SU-DHL-6 (cell line): ENCODE measurements around the gene SLC6A13.

Source experiments
- H2AFZ ChIP-seq: fragments of 200-600 bp; sonication (generic); 2 replicates; pipeline ENCODE4 v1.6.1; 2014; ENCODE audit warnings: low read depth, mild to moderate bottlenecking, moderate library complexity, mixed read lengths, antibody characterized with exemption, low read length; ENCODE audit not compliant: severe bottlenecking
- H3F3A ChIP-seq: fragments of 200-600 bp; shearing (Covaris generic); 2 replicates; pipeline ENCODE4 v1.6.0; 2016; ENCODE audit warnings: antibody characterized with exemption, mild to moderate bottlenecking; ENCODE audit not compliant: insufficient read depth
- H3K27ac ChIP-seq: fragments of 200-600 bp; sonication (generic); 2 replicates; pipeline ENCODE4 v1.5.1; 2016; ENCODE audit warnings: low read depth, mild to moderate bottlenecking, low read length, moderate library complexity, mixed read lengths
- H3K27me3 ChIP-seq: fragments of 200-600 bp; sonication (generic), shearing (Covaris generic); 2 replicates; pipeline ENCODE4 v1.6.0; 2014; ENCODE audit warnings: mild to moderate bottlenecking, low read length
- H3K36me3 ChIP-seq: fragments of 200-600 bp; sonication (generic); 2 replicates; pipeline ENCODE4 v1.6.1; 2014; ENCODE audit warnings: mild to moderate bottlenecking, low read length, mixed read lengths
- H3K4me2 ChIP-seq: fragments of 300-600, 200-600 bp; shearing (Covaris generic), sonication (generic); 2 replicates; pipeline ENCODE4 v1.6.0; 2014; ENCODE audit warnings: low read length, low read depth, mild to moderate bottlenecking; ENCODE audit not compliant: poor library complexity, severe bottlenecking
- H3K4me3 ChIP-seq: fragments of 200-600 bp; sonication (generic); 2 replicates; pipeline ENCODE4 v1.5.1; 2014; ENCODE audit warnings: antibody characterized with exemption, low read length, mild to moderate bottlenecking, mixed read lengths; ENCODE audit not compliant: insufficient read depth, poor library complexity, severe bottlenecking
- H3K79me2 ChIP-seq: fragments of 200-600 bp; sonication (generic); 2 replicates; pipeline ENCODE4 v1.6.1; 2014; ENCODE audit warnings: mild to moderate bottlenecking, low read length, moderate library complexity; ENCODE audit not compliant: insufficient read depth
- H3K9ac ChIP-seq: fragments of 200-600 bp; sonication (generic); 2 replicates; pipeline ENCODE4 v1.7.0; 2014; ENCODE audit warnings: mild to moderate bottlenecking, low read length
- H3K9me2 ChIP-seq: fragments of 200-600 bp; sonication (generic); replicated peaks from 2 replicates; pipeline ENCODE4 v1.6.1; 2014; ENCODE audit warnings: low read length; ENCODE audit not compliant: insufficient read depth
- H3K9me3 ChIP-seq: fragments of 200-600 bp; sonication (generic); 2 replicates; pipeline ENCODE4 v1.6.1; 2014; ENCODE audit warnings: low read length, mixed read lengths; ENCODE audit not compliant: insufficient read depth
- H4K20me1 ChIP-seq: fragments of 200-600 bp; sonication (generic); 2 replicates; pipeline ENCODE4 v1.6.1; 2014; ENCODE audit warnings: low read depth, mild to moderate bottlenecking, antibody characterized with exemption, low read length, moderate library complexity, mixed read lengths
- CTCF ChIP-seq: fragments of 200-600 bp; sonication (generic); IDR thresholded peaks from one replicate; pipeline ENCODE4 v1.5.1; 2017; ENCODE audit warnings: antibody characterized with exemption, mild to moderate bottlenecking, low read length, moderate library complexity; ENCODE audit not compliant: insufficient read depth, poor library complexity, severe bottlenecking
- EZH2phosphoT487 ChIP-seq: fragments of 200-600 bp; sonication (generic), shearing (Covaris generic); conservative IDR thresholded peaks from 2 replicates; pipeline ENCODE4 v1.6.1; 2018; ENCODE audit warnings: mild to moderate bottlenecking, antibody characterized with exemption, low read length, moderate library complexity, mixed read lengths

Gene SLC6A13

GRCh38 chr12:176321-177181 is 86.1 kb downstream of the SLC6A13 start:
- Histone ChIP-seq H3K27ac (no peak overlapping the region), H3K27me3 (no peaks in the 10 kb centered on the region), H3K9ac (no peak overlapping the region), H3K36me3 (no peaks in the 10 kb centered on the region), H3K4me2 (no peak overlapping the region), H3K9me3 (no peaks in the 10 kb centered on the region), H3F3A (no peaks in the 10 kb centered on the region), H3K4me3 (no peak overlapping the region), H3K79me2 (no peaks in the 10 kb centered on the region), H4K20me1 (no peaks in the 10 kb centered on the region), H2AFZ (no peak overlapping the region), H3K9me2 (no peaks in the 10 kb centered on the region)
- no peak for TF ChIP-seq CTCF
- no peak for TF ChIP-seq EZH2phosphoT487

GRCh38 chr12:175759-176158 is 86.9 kb downstream of the SLC6A13 start:
- no peaks in the 10 kb centered on the region for H3K36me3 ChIP-seq
- H3K9me2 ChIP-seq, result no peaks in the 10 kb centered on the region
- no peak overlapping the region for H3K9ac ChIP-seq
- no peak for TF ChIP-seq CTCF
- no peak for TF ChIP-seq EZH2phosphoT487
- no peaks in the 10 kb centered on the region for H3K27me3 ChIP-seq
- H3K9me3 ChIP-seq, result no peaks in the 10 kb centered on the region
- H3K79me2 ChIP-seq, result no peaks in the 10 kb centered on the region
- H3K4me3 ChIP-seq, result no peak overlapping the region
- no peaks in the 10 kb centered on the region for H3F3A ChIP-seq
- no peak overlapping the region for H2AFZ ChIP-seq
- no peak overlapping the region for H3K27ac ChIP-seq
- no peaks in the 10 kb centered on the region for H4K20me1 ChIP-seq
- H3K4me2 ChIP-seq, result no peak overlapping the region

GRCh38 chr12:175250-175649 is 87.4 kb downstream of the SLC6A13 start:
- no peaks in the 10 kb centered on the region for H3K27me3 ChIP-seq
- no peaks in the 10 kb centered on the region for H3K79me2 ChIP-seq
- no peaks in the 10 kb centered on the region for H3K36me3 ChIP-seq
- H3K9me3 ChIP-seq, result no peaks in the 10 kb centered on the region
- no peak overlapping the region for H3K27ac ChIP-seq
- H2AFZ ChIP-seq, result no peak overlapping the region
- no peaks in the 10 kb centered on the region for H3F3A ChIP-seq
- H3K4me2 ChIP-seq, result no peak overlapping the region
- no peak overlapping the region for H3K9ac ChIP-seq
- TF ChIP-seq CTCF, result no peak
- no peak for TF ChIP-seq EZH2phosphoT487
- no peaks in the 10 kb centered on the region for H3K9me2 ChIP-seq
- no peaks in the 10 kb centered on the region for H4K20me1 ChIP-seq
- H3K4me3 ChIP-seq, result no peak overlapping the region
